C1 segment of cervical spinal cord (tissue), 14 donors: ENCODE results near the gene EPHB1.
A peak's percentile ranks its signal among the peaks of the same experiment; 100 is the strongest.

ENCODE experiments used
- DNase-seq, 14 donors: peaks; one replicate each; lab custom pipeline; 2025; lab: John Stamatoyannopoulos, UW

The EPHB1 gene

GRCh38 chr3:134794950-134795745 is at the start of gene EPHB1:
Gene EPHB1 (plus strand): TSS chr3:134795260.
- DNase-seq: peak in 13 of 14 donors; percentile 25 to 99 (median 74)

DNA sequence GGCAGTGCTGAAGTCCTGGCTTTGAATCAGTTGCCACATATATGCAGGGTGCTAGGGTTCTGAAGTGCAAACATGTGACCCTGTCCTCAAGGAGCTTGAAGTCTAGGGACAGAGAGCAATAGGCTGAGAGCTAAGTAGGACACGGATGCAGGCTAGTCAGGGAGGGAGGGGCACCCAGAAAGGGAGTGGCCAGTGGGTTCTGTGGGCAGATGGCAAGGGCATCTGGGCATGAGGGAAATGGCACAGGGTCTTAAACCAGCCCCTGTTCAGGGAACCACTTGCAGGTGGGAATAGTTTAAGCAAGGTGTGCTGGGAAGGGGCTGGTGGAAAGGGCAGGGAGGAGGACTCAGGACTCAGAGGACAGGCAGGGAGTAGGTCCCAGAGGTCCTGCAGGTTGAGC is 46.4 kb upstream of the EPHB1 start:
- no peak for DNase-seq

- no peak for DNase-seq
These were observed 45.9 kb upstream of the EPHB1 start for GRCh38 chr3:134749174-134749573.

DNA sequence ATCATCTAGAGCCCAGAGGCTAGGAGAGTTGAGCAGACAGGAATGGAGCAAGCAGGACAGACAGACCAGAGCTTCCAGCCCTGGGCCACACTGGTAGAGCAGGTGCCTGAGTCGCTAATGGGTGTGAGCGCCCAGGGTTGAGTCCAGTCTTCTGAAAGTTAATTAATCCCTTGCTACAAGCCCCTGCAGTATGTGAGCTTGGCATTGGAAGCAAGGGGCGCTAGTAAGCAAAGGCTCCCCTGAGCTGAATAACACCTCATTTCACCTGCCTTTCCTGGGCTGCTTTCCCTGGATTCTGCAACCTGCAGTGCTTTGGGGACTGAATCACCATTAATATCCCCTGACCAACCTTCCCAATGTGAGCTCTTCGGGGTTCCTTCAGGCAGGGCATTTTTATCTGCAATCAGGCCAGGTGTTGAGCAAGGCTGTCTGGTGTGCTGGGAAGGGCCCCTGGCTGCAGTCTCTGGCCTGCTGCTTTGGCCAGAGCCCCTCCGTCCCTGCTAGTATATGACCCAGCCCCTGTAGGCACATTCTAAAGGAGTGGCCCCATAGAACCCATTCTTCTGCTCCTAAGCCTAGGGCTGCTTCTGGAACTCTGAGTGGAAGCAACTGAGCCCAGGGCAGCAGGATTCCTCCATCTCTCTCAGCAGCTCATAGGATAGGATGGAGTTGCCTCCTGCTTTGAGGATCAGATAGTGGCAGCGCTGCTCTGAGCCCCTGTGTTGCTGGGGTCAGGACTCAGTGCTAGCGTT is 45.1 kb upstream of the EPHB1 start:
- no peak for DNase-seq

GRCh38 chr3:134751831-134752230 is 43.2 kb upstream of the EPHB1 start:
- DNase-seq: no peak

GRCh38 chr3:134752761-134753461 is 42.1 kb upstream of the EPHB1 start:
- no peak for DNase-seq

DNA sequence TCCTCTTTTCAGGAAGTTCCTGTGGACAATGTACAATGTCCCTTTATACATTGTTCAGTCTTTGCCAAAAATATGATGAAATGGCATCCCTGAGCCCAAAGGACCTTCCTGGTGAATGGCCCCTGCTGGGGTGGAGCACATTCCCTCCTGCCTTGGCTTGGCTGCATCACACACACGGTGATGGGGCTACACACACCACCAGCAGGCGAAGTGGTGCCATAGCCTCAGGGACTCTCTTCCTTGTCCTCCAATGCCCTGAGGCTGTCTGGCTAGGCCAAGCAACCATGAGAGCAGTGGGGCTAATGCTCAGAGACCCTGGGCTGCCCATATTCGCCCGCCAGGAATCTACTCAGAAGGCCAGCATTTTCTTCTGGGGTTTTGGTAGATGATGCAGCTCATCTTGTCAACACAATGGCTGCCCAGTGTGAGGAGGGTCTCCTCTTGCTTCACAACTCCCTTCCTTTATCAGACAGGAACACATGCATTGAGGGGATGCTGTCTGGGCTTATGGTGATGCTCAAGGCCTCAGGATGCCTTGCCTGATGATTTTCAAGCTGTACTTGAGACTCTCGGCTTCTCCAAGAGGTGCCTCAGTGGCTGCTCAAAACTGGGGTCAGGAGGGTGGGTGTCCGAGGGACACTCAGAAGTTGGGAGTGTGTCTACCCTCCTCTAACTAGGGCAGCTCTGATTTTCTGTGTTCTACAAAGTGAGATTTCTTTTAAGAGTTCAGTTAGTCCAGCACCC is 40.9 kb upstream of the EPHB1 start:
- no peak for DNase-seq

- peak in 1 of 14 donors; percentile 6 for DNase-seq
These were observed 40.1 kb upstream of the EPHB1 start for GRCh38 chr3:134754768-134755559.

- DNase-seq: no peak
These were observed 39.2 kb upstream of the EPHB1 start for GRCh38 chr3:134755821-134756220.

- no peak for DNase-seq
These were observed 37.5 kb upstream of the EPHB1 start for GRCh38 chr3:134757549-134758069.

DNA sequence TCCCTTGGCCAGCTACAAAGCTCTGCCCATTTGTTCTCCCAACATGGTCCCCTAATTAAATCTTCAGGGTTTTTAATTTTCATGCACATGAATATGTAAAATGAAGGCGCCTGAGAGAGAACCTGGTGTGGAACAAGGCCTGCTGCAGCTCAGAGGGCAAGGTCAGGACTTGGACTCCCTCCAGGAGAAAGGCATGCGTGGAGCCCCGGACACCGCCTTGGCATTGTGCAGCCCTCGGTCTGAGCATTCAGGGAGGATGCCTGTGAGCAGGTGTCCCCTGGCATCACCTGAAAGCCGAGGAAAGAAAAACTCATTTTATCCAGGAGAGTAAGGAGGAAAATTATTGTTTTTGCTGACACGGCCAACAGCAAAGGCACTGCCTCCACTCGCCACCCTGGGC is 33.8 kb upstream of the EPHB1 start:
- peak in 1 of 14 donors; percentile 2 for DNase-seq

DNA sequence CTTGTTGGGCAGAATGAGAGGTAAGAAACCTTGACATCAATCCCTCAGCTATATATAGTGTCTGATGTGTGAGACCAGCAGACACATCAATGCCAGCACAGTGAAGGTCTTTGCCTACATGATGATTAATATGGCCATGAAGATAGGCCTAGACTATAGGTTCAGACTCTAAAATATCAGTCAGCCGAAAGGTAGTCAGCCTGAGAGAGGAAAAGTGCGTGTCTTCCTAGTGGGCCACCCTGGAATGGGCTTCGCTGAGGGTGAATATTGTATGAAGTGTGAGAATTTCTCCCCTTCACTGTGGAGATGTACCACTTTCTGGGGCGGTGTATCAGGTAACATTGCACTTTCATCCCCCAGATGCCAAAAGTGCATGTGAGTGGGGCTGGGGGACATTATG is 33.0 kb upstream of the EPHB1 start:
- DNase-seq: no peak

GRCh38 chr3:134765468-134765867 is 29.6 kb upstream of the EPHB1 start:
- DNase-seq: no peak

GRCh38 chr3:134766290-134766689 is 28.8 kb upstream of the EPHB1 start:
- DNase-seq: no peak

DNA sequence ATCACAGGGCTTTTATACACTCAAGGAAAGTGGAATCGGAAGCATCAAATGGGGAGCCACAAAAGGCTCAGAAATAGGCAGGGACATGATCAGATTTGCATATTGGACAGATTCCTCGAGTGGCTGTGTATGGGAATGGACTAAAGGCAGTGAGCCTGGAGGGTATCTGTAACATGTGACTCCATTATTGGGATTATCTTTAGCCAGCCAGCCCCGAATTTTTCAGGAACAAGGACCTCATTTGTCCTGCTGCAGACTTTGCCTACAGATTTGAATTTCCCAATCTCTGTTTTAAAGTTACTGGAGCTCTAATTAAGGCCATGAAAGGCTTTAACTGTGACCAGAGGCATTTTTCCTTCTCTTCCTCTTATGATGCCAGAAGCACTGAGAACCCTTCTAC is 26.9 kb upstream of the EPHB1 start:
- no peak for DNase-seq

DNA sequence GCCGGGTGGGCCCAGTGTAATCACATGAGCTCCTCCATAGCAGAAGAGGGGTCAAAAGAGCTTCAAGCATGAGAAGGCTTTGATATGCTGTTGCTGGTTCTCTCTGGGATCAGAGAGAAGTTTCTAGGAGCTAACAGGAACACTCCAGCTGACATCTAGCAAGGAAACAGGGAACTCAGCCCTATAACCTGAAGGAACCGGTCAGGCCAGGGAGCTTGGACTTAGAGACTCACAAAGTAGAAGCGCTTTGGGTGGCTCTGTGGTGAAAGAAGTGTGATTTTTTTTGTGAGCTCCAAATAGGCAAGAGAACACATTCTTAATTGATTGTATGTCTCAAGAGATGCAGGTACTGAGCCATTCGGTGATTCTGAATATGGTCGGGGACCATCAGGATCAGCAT is 26.2 kb upstream of the EPHB1 start:
- DNase-seq: no peak

DNA sequence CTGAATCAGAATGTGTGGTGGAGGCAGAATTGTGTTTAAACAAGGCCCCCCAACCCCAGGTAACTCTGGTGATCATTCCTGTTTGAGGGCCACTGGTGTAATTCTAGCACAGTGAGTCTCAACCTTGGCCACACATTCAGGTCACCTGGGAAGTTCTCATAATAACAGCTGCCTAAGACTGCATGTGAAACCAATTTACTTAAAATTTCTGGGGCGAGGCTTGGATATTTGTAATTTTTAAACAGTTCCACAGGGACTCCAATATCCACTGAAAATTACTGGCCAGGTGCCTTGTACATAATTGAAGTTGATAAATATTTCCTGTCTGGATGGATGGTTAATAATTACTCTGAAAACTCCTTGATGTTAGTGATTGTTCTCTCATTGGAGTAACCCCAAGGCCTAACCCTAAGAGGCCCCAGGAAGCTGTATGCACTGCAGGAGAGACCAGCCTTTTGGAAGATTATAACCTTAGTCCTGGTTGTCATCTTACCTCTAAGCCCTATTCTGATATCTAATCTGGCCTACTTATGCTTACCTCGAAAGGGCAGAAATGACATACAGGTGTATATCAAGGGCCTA is 25.7 kb upstream of the EPHB1 start:
- DNase-seq: no peak

- no peak for DNase-seq
These were observed 23.0 kb upstream of the EPHB1 start for GRCh38 chr3:134772011-134772410.

GRCh38 chr3:134772591-134772990 is 22.5 kb upstream of the EPHB1 start:
- no peak for DNase-seq

GRCh38 chr3:134775831-134776230 is 19.2 kb upstream of the EPHB1 start:
- no peak for DNase-seq
